GM12878 (cell line): ENCODE results near the gene COX5A. TPM values are rescaled to one million over a fixed set of nuclear protein-coding genes. Genes with fewer than 3 reads are reported as not detected.

Source experiments
- CEBPZ ChIP-seq: fragments of 150-350 bp; IDR thresholded peaks from 2 replicates; pipeline ENCODE4 v1.6.1; 2016; ENCODE audit warnings: low read depth, low read length
- EED ChIP-seq: sonication (generic); IDR thresholded peaks from 2 replicates; pipeline ENCODE4 v1.6.1; 2016; ENCODE audit warnings: antibody characterized with exemption, low read depth
- HDAC2 ChIP-seq: fragments of 200-600 bp; sonication (generic); IDR thresholded peaks from 2 replicates; pipeline ENCODE4 v1.6.1; 2017
- HSF1 ChIP-seq: fragments of 150-350 bp; IDR thresholded peaks from 2 replicates; pipeline ENCODE4 v1.6.1; 2014; ENCODE audit warnings: mild to moderate bottlenecking, low read depth, low read length
- IRF3 ChIP-seq: fragments of 450-650 bp; IDR thresholded peaks from 2 replicates; pipeline ENCODE4 v1.6.1; 2014; ENCODE audit warnings: mild to moderate bottlenecking
- JUND ChIP-seq: IDR thresholded peaks from 2 replicates; pipeline ENCODE4 v1.6.1; 2012; ENCODE audit warnings: low read depth, mild to moderate bottlenecking, low read length, improper control_type of control experiment, moderate library complexity
- NFYA ChIP-seq: IDR thresholded peaks from 2 replicates; pipeline ENCODE4 v1.6.1; 2011; ENCODE audit warnings: low read depth, mild to moderate bottlenecking, low read length, improper control_type of control experiment, borderline replicate concordance
- NR2F1 ChIP-seq: fragments of 450-650 bp; conservative IDR thresholded peaks from 2 replicates; pipeline ENCODE4 v1.6.1; 2017; ENCODE audit warnings: mild to moderate bottlenecking
- RAD21 ChIP-seq: IDR thresholded peaks from 2 replicates; pipeline ENCODE4 v1.6.1; 2011; ENCODE audit warnings: mild to moderate bottlenecking, low read depth, low read length, moderate library complexity; ENCODE audit not compliant: insufficient read depth
- RBBP5 ChIP-seq: fragments of 200-600 bp; sonication (generic); conservative IDR thresholded peaks from 2 replicates; pipeline ENCODE4 v1.6.1; 2016
- REST ChIP-seq: IDR thresholded peaks from 2 replicates; pipeline ENCODE4 v1.6.1; 2012; ENCODE audit warnings: mild to moderate bottlenecking, low read depth, low read length
- SUPT20H ChIP-seq: IDR thresholded peaks from 2 replicates; pipeline ENCODE4 v1.6.1; 2011; ENCODE audit warnings: low read depth, mild to moderate bottlenecking, low read length, moderate library complexity, borderline replicate concordance; ENCODE audit not compliant: control insufficient read depth
- YY1 ChIP-seq: IDR thresholded peaks from 2 replicates; pipeline ENCODE4 v1.6.1; 2011; ENCODE audit warnings: low read depth, mild to moderate bottlenecking, low read length
- polyA plus RNA-seq, 11 experiments: library from polyadenylated mRNA; depleted of rRNA in 4 of 11; unstranded in 6 of 11; stranded (reverse) in 5 of 11; fragments of >200 nt; fragmentation: Nextera tagmentation in 4 of 11; fragmentation: Illumina TruSeq in 1 of 11; extraction: Ambion mirVana in 4 of 11; extraction: Trizol in 1 of 11; gene quantifications; 1 replicate in 1 of 11; 2 replicates in 10 of 11; pipeline versions ENCODE4 v1.2.1 to v1.2.3, GENCODE V29; 2011 to 2016; ENCODE audit warnings: inconsistent platforms in 2 of 11, missing spikeins in 2 of 11, low read depth in 1 of 11
- total RNA-seq, 4 experiments: library from RNA; depleted of rRNA in 3 of 4; stranded (reverse); fragments of >200 nt in 3 of 4; fragmentation: Illumina TruSeq in 1 of 4; extraction: Trizol in 1 of 4; gene quantifications; 2 replicates each; pipeline versions ENCODE4 v1.2.1 to v1.2.3, GENCODE V29; 2013 to 2021
- TF ChIP-seq, protein P1 (sequence below): IDR thresholded peaks from 2 replicates; pipeline ENCODE4 v1.6.1; 2011; ENCODE audit warnings: borderline replicate concordance, low read depth, mild to moderate bottlenecking, moderate library complexity, mixed read lengths, low read length; ENCODE audit not compliant: insufficient read depth; ENCODE audit errors: extremely low read length

COX5A gene
- total and polyA plus RNA-seq, 10 of the 15 experiments (the other 5 are each of a cell fraction or from before 2014, with no cell fraction given), result 84.5 to 1,218 (median 392) TPM

- TF ChIP-seq RAD21 (no peak), EED (no peak), CEBPZ (no peak), NFYA (no peak), NR2F1 (no peak), HSF1 (no peak), REST (no peak), RBBP5 (no peak), YY1 (no peak), HDAC2 (no peak), SUPT20H (no peak), IRF3 (no peak), JUND (no peak)
- TF ChIP-seq, protein P1, sequence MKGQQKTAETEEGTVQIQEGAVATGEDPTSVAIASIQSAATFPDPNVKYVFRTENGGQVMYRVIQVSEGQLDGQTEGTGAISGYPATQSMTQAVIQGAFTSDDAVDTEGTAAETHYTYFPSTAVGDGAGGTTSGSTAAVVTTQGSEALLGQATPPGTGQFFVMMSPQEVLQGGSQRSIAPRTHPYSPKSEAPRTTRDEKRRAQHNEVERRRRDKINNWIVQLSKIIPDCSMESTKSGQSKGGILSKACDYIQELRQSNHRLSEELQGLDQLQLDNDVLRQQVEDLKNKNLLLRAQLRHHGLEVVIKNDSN, result no peak
Observed at GRCh38 chr15:74878273-74878672, 59.6 kb downstream of the COX5A start (continued).
